ENCODE measurements around the gene TAF11.
"Not testable (repeated sequence)": the region's sequence is repeated elsewhere in the genome, so short reads cannot be mapped to it uniquely, and the experiment has no call there.

Gene TAF11

GRCh38 chr6:34865107-34865506 lies 22.7 kb downstream of the TAF11 start:
- no peak for DNase-seq (ENCODE audit: low read depth)

DNA sequence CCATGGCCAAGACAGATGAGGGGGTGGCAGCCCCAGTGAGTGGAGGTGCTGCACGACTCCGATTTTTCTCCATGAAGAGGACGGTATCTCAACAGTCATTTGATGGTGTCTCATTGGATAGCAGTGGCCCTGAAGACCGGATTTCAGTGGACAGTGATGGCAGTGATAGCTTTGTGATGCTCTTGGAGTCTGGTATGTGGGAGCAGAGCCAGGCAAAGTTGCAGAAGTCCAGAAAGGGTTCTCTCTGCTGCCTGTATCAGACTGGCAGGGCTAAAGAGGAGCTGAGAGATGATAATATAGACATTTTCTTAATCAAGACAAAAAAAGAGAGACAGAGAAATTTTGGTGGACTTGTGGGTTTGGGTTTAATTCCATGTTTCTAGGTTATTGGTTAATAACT lies 23.8 kb downstream of the TAF11 start:
- DNase-seq (ENCODE audit: low read depth) = no peak

DNA sequence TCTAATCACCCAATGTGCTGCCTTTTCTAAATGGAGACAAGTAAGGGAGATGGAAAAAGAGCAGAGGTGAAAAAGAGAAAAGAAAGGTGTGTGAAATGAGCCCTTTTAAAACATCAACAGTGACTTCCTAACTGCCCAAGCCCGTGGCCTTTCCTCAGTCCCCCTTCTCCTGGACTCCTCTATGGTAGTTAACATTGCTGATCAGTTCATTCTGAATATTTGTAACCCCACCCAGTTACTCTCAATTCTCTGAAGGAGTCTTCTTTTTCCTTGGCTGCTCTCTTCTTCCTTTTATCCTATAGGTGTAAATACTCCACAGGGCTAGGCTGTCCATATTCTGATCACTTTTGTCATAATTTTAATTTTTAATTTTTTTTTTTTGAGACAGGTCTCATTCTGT lies 27.1 kb downstream of the TAF11 start:
- no peak for DNase-seq (ENCODE audit: low read depth)

DNA sequence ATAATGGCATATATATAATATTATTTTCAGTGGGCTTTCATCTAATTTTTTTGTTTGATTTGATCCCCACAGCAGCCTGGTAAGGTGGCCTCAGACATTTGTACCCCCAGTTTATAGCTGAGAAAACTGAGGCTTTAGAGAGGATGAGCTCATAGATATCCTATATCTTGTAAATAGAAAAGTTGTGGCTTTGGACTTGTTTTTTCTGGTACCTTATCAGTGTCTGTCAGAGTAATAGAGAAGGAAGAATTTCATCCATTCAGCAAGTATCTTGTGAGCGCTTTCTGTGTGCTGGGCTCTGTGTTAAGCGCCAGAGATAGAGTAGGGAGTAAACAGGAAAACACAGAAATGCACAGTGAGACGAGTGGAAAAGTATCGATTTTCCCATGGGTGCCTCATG lies 27.9 kb downstream of the TAF11 start:
- no peak for DNase-seq (ENCODE audit: low read depth)

DNA sequence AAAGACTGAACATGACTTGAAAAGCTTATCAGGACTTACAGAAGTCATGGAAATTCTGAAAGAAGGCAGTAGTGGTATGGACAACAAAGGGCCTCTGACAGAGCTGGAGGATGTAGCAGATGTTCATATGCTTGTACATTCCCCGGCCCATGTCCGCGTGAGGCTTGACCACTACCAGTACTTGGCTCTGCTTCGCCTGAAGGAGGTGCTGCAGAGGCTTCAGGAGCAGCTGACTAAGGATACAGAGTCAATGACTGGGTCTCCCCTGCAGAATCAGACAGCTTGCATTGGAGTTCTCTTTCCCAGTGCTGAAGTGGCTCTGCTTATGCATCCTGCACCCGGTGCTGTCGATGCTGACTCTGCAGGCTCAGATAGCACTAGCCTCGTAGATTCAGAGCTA lies 29.2 kb downstream of the TAF11 start:
- DNase-seq (ENCODE audit: low read depth) = no peak

GRCh38 chr6:34855463-34855862 lies 32.4 kb downstream of the TAF11 start:
- DNase-seq (ENCODE audit: low read depth) = no peak

GRCh38 chr6:34852406-34853085 lies 35.3 kb downstream of the TAF11 start:
- no peak for DNase-seq (ENCODE audit: low read depth)

DNA sequence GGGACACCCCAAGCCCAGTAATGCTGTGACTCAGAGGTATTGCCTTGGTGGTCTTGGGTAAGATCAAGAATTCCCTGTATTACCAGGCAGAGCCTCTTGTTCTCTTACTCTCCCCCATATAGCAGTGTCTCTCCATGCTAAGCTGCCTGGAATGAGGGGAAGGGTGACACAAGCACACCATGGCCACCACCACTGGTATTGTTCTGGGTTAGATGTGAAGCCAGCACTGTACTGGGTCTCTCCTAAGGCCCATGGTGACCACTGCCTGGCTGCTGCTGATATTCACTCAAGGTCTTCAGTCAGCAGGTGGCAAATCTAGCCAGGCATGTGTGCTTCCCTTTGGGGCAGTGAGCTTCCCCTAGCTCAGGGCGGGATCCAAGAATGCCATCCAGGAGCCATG lies 36.5 kb downstream of the TAF11 start:
- DNase-seq (ENCODE audit: low read depth) = no peak

- DNase-seq (ENCODE audit: low read depth) = not testable (repeated sequence)
These were observed 38.8 kb downstream of the TAF11 start for GRCh38 chr6:34849066-34849465.

- no peak for DNase-seq (ENCODE audit: low read depth)
These were observed 48.0 kb downstream of the TAF11 start for GRCh38 chr6:34839666-34840352.

DNA sequence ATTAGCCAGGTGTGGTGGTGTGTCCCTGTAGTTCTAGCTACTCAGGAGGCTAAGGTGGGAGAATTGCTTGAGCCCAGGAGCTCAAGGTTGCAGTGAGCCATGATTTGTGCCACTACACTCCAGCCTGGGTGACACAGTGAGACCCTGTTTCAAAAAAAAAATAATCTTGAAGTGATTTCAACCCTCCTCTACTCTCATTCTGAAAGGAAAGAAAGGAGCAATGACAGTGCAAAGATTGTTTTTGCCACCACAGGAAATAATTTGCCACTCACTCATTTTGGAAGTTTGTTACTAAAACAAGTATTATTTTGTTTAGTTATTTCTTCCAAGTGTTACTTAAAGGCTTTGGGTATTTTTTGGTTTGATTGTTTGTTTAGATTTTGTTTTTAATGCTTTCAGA lies 50.3 kb downstream of the TAF11 start:
- DNase-seq (ENCODE audit: low read depth) = no peak

DNA sequence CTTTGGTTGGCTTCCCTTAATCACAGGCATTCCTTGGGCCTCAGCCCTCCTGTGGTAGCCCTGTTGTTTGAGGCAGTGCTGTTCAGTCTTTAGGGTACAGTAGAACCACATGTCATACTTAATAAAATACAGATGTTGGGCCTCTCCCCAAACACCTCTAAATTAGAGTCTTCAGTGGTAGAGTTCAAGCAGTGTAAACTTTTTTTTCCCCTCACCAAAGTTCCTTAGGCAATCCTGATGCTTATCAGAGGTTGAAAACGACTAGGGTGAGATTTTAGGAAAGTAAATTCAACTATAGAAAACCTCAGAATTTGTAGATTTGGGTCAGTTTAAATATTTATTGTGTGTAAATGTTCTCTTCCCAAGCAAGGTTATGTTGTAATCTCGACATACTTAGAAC lies 51.4 kb downstream of the TAF11 start:
- DNase-seq (ENCODE audit: low read depth) = no peak

GRCh38 chr6:34836008-34836407 lies 51.8 kb downstream of the TAF11 start:
- no peak for DNase-seq (ENCODE audit: low read depth)

GRCh38 chr6:34834789-34835518 lies 52.9 kb downstream of the TAF11 start:
- DNase-seq (ENCODE audit: low read depth) = no peak

DNA sequence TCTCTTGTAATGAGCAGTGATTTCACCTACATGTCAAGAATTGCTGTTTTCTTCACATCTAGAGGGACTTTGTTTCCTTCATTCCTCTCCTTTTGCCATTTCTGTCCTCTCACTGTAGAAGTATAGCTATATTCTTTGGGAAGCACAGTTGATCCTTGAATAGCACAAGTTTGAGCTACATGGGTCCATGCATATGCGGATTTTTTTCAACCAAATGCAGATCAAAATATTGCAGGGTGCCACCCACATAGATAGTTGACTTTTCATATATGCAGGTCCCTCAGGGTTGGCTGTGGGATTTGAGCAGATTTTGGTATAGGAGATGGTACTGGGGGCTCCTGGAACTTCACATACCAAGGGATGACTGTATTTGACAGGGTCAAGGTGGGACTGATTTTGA lies 54.9 kb downstream of the TAF11 start:
- DNase-seq (ENCODE audit: low read depth) = no peak

DNA sequence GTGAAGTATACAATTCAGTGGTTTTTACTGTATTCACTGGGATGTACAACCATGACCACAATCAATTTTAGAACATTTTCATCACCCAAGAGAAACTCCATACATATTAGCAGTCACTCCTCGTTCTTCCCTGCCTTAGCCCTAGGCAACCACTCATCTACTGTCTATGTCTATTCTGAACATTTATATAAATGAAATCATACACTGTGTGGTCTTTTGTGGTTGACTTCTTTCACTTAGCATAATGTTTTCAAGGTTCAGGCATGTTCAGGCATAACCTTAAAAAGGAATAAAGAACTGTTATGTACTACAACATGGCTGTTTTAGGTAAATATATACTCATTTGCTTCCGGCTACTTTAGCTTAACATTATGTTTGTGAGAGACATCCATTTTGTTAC lies 58.7 kb downstream of the TAF11 start:
- no peak for DNase-seq (ENCODE audit: low read depth)

All from activated gamma-delta T cell treated with anti-CD3 and anti-CD28 coated beads, Interleukin-2, amount 50 U/mL, for 16 hours (primary cell).